ENCODE measurements around the gene UNC5C.

GRCh38 chr4:95265814-95266740 lies 282.7 kb downstream of the UNC5C start:
- TF ChIP-seq CTCF (IDR thresholded peaks at IDR 0.05) (no peak), POLR2A (IDR thresholded peaks at IDR 0.05) (no peak)
